Right forelimb (tissue), 1 donor: ENCODE measurements around the gene CABP1.
"Not testable (repeated sequence)": the region's sequence is repeated elsewhere in the genome, so short reads cannot be mapped to it uniquely, and the experiment has no call there.

Source experiments
- DNase-seq: peaks from one replicate; pipeline ENCODE4 v3.0.0-alpha.2; 2018

CABP1 gene

DNA sequence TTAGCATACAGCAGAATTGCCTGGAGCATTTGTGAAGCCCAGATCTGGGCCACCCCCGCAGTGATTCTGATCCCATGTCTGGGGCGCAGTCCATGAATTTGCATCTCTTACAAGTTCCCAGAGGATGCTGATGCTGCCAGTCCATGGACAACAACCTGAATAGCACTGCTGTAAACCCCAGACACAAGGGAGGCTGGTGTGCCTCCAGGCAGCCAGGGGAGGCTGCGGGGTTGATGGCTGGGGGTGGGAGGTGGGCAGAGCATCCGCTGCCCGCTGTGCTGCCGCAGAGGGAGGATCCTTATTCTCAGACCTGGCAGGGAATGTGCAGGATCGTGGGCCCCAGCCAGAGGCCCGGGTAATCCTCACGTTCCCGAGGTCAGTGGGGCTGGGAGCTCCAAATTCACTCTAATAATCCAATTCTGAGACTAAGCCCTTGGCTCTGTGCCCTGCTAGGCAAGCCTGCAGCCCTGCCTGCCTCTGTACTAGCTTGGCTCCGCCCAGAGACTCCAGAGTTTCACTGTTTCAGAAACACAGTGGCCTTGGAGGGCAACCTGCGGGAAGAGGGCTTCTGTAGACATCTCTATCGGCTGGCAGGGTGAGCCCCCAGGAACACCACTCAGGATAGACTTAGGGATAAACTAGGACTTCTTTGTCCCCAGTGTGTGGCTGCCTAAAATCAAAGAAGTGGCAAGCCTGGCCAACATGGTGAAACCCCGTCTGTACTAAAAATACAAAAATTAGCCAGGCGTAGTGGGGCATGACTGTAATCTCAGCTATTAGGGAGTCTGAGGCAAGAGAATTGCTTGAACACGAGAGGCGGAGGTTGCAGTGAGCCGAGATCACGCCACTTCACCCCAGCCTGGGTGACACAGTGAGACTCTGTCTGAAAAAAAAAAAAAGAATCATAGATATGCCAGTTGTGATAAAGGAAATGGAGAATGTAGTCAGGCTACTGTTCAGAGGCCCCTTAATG, 28.7 kb downstream of the CABP1 start:
- DNase-seq, result no peak

DNA sequence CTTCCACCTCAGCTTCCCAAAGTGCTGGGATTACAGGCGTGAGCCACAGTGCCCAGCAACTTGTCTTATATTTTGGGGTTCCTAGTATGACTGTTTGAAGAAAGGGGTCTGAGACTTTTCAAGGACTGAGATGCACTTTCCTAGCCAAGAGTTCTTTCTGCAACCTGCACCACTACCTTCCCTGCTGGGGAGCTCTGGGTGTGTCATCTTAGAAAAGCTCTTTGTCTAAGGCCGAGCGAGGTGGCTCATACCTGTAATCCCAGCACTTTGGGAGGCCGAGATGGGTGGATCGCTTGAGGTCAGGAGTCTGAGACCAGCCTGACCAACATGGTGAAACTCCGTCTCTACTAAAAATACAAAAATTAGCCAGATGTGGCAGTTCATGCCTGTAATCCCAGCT, 29.8 kb downstream of the CABP1 start:
- DNase-seq, result not testable (repeated sequence)

DNA sequence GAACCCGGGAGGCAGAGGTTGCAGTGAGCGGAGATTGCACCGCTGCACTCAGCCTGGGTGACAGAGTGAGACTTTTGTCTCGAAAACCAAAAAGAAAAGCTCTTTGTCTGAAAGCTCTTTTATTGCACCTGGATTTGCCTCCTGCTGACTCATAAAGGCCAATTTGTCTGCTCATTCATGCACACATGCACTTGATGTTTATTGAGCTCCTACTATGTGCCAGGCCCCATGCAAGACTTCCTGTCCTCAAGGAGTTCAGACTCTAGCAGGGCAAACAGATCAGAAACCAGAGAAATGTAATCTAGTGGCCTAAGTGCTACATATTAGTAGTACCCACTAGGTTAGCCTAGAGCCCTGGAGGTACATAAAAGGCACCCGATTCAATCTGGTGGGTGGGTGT, 30.2 kb downstream of the CABP1 start:
- no peak for DNase-seq

DNA sequence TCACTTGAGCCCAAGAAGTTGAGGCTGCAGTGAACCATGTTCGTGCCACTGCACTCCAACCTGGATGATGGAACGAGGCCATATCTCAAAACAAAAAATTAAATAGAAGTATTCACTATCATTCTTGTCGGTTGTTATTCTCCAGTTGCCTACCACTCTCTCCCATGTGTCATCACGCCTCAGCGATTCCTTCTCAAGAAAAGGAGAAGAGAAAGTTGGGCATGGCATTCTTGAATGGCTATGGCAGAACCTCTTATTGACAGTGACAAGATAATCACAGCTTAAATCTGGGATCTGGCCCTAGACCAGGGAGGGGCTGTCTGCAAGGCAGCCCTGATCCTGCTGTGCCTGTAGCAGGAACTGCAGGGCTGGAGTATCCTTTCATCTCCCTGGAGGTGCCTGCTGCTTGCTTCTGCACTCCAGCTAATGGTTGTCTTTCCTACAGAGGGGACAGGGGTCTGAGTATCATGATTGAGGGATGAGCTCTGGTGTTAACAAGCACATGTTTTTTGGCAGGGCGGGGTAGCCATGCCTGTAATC, 33.7 kb downstream of the CABP1 start:
- no peak for DNase-seq

DNA sequence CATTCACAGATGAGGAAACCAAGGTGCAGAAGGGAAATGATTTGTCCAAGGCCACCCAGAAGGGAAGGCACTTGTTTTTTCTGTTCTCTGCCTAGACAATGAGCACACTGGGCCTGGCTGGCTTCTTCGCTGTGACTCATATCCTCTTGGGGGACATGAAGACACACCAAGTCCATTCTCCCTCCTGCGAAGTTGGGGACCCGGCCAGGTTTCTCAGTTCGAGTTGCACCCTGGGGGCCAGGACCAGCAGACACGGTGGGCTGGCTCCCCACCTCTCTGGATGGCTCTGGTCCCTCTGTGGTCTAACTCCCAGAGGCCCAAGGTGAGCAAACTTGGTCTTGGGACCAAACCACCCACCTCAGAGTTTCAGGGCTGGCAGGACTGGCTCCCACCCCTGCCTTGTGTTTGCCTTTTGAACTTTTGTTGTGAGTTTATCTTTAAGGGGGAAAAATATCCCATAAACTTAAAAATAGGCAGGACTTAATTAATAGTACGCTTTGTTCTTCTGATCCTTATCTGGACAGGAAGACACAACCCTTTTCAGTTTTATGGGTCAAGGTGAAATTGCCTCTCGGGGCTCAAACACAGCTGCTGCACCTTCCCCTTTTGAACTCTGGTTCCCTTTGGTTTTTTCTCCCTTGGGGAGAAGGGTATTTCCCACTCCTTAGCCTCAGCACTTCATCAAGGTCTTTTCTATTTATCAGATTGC, 37.5 kb downstream of the CABP1 start:
- DNase-seq, result no peak

DNA sequence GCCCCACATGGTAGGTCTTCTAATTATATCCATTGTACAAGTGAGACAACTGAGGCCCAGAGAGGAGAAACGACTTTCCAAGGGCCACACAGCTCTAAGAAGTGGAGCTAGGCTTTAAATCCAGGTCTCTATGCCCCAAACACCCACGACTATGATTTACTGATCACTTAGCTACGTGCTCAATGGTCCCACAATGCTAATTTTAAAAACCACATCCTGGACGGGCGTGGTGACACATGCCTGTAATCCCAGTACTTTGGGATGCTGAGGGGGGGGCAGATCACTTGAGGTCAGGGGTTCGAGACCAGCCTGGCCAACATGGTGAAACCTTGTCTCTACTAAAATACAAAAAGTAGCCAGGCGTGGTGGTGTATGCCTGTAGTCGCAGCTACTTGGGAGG, 38.1 kb downstream of the CABP1 start:
- no peak for DNase-seq

DNA sequence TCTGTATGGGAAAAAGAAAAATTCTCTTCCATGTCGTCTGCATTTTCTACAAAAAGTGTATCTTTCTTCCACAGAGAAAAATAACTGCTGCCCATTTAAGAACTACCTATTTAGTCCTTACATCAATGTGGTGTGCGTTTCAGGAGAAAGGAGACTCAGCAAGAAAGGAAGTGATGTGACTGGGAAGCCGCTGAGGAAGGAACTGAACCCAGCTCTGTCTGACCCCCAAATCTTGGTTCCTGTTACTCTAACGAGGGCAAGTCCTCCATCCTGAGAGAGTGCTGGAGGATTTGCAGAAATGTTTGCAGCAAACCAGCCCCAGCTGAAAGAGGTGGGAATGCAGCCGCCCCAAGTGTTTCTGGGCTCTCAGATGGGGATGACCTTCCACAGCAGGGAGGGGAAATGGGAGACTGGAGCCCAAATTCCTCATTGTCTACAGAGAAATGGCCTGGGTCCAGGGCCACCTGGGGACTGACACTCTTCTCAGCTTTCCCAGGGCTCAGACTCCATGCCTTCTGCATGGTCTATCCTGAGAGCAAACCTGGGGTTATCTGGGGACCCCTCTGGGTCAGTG, 39.8 kb downstream of the CABP1 start:
- no peak for DNase-seq

DNA sequence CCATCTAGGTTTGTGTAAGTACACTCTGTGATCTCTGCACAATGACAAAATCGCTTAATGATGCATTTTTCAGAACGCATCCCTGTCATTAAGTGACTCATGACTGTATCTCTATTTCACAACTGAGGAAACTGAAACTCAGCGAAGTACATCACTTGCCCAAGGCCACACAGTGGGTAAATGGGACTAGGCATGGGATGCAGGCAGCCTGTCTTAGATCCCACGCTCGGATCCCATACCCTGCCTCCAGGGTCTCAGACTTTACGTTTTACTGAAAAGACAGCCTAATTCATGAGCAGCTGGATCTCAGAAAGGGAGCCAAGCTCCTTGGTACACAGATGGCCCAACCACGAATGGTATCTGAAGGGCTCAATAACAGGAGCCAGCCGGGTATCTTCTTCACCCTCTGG, 44.1 kb downstream of the CABP1 start:
- DNase-seq, result no peak

DNA sequence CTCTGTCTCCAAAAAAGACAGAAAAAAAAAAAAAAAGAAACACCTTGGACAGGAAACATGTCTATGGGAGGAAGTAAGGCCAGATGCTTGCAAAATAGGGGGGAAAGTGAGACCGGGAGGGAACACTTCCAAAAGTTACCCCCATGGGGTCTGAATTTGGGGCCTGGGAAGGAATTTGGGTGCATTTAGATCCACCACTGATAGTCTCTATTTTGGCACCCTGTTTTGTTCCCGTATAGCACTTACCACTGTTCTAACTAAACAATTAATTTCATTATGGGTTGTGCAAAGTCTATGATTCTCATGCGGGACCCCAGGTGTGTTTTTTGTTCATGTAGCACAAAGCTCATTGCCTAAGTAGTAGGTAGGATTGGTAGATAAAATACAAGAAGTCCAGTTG, 45.1 kb downstream of the CABP1 start:
- no peak for DNase-seq

DNA sequence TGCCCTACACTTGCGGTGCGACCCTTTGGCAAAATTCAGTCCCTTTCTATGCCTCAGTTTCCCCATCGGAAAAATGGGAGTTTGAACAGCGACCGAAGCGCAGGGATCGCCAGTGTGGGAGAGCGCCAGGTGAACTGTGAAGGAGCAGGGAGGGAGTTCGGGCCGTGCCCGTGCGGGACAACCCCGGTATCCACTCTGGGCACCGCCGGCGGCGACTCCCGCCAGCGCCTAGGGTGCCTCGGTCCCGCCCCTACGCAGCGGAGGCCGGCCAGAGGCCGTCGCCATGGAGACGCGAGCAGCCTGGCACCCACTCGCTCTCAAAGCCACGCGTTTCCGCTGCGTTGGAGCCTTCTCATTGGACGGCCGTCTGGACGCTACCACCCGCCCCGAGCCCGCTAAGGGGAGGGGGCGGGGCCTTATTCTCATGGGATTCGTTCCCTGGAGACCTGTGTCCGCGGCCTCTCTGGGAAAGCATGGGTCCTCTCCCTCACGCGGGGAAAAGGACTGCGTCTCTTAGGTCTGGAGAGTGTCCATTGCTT, 45.8 kb downstream of the CABP1 start:
- peak; percentile 95 for DNase-seq

DNA sequence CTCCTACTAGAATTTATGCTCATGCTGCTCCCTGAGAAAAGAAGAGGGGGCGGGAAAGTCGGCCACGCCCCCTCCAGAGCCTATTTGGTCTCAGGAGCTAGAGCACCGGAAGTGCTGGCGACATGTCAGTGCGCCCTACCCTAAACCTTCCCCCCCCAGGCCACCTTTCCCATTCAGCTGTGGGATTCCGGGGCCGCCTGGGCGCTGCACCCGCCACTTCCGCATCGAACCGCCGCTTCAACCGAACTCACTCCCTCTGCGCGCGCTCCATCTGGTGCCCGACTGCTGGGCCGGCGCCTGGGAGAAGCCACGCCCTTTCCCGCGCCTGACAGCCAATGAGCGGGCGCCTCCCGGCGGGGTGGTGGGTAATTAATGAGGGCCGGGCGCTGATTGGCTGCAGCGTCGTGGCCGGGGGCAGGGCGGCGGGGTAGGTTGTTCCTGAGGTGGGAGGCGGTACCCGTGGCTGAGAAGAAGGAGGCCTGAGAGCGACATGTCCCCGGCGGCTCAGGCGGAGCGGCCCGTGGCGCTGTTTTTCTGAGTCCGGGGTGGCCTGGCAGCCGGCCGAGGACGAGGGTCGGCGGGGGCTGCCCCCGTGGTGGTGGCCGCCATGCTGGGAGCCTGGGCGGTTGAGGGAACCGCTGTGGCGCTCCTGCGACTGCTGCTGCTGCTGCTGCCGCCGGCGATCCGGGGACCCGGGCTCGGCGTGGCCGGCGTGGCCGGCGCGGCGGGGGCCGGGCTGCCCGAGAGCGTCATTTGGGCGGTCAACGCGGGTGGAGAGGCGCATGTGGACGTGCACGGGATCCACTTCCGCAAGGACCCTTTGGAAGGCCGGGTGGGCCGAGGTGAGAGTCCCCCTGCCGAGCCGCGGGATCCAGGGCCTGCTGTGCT, 46.5 kb downstream of the CABP1 start, which contains the start of gene MLEC:
Gene MLEC (plus strand): TSS at position 460 of the 888 bp plus-strand sequence. CDS start 148 bp downstream, at position 608.
- DNase-seq, result peak; percentile 100

DNA sequence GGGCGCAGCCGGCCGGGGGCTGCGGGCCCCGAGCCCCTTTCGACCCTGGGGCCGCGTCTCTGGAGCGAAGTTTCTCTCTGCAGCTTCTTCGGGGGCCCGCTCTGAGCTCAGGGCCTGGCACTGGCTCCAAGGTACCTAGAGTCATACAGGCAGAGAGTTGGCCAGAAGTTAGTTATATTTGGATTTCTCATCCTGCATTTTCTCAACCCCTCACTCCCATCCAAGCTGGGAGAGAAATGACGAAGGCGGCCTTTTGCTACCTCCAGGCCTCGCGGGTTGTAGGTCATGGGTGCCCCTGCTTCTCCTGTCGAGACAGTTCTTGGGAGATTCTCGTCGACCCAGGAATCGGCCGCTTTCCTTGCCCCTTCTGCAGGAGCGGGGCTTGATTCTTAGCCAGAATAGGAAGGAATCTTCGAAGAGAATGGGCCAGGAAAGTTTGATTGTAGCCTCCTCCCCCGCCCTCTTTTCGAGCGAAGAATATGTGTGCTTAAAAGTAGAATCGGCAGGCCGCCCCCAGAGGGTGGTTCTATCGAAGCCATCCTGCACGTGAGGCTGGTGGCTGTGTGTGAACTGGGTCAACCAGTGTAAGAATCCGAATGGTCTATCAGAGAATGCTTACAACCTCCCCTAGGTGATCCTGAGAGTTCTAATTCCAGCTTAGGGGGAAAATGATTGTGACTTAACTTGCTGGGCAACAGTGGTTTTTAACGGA, 47.3 kb downstream of the CABP1 start:
- no peak for DNase-seq

DNA sequence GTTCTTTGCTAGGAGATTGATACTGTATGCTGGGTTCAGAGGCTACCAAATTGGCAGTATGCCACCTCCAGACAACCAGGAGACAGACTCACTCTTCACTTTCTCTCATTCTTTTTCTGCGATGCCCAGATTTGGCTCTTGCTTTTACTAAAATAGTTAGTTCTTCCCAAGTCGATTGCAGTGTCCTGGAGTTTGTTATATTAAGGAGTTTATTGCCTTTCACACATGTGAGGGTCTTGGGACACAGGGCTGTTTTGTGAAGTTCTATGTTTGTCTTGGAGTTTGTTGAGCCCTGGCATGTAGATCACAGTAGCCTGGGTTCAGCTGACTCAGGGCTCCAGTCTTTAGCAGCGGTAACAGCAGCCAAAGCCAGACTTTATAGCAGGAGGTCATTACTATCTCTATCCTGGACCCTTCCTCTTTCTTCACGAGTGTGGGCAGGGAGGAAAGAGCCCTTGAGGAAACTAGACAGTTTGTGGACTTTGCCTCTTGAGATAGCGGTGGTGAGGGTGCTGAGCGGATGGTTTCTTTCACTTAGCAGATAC, 48.2 kb downstream of the CABP1 start:
- no peak for DNase-seq

DNA sequence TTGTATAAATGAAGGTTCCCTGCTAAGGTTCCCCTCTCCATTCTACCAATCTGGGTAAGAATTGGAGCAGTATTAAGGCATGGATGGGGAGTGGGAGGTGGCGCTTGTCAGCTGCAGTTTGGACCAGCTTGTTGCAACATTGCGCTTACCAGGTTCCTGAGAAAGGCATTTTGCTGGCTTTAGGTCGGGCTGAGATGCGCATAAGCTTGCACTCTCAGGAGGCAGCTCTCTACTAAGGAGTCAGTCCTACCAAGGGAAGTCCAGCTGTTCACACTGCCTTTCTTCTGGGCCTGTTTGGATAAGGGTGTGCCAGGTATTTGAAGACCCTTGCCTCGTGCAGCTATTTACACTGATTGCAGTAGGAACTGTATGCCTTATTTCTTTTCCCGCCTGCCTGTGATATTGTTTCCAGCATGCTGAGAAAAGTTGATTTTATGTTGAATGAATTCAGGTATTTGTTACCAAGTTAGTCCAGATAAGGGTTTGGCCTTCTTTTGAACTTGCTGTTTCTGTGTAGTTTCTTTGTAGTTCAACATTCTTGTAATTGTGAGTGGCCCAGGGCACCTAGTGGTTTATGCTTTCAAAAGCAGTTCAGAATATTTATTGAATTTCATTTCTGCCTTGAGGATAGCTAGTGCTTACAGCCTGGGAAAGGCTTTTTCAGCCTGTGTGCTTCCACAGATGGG, 49.1 kb downstream of the CABP1 start:
- DNase-seq, result no peak

DNA sequence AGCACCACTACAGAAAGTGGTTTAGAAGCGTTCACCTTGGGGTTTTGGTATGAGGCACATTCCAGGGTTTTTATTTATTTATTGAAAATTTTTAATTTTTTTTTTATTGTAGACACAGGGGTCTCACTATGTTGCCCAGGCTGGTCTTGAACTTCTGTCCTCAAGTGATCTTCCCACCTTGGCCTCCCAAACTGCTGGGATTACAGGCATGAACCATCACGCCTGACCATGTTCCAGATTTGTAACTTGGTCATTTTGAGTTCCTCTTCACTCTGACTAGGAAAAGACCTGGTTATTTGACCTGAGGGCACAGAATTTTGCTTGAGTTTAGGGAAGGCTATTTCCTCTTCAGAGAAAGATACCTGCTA, 49.6 kb downstream of the CABP1 start:
- no peak for DNase-seq

DNA sequence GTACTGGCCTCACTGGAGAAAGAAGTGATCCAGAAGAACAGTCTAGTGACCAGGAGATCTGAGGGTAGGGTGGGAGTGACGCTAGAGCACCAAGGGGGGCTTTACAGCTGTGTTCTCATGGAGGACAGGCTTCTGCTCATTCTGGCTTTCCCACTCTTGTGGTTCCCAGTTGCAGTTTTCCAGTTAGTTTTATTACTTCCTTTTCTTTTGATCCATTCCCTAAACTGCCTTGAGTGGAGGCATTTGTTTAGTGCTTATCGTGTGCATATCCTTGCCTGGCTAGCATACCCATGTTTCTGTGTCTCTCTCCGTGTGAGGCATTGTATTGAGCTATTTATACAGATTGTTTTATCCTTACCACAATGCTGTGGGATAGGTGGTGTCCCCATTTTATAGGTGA, 50.6 kb downstream of the CABP1 start:
- DNase-seq, result no peak

DNA sequence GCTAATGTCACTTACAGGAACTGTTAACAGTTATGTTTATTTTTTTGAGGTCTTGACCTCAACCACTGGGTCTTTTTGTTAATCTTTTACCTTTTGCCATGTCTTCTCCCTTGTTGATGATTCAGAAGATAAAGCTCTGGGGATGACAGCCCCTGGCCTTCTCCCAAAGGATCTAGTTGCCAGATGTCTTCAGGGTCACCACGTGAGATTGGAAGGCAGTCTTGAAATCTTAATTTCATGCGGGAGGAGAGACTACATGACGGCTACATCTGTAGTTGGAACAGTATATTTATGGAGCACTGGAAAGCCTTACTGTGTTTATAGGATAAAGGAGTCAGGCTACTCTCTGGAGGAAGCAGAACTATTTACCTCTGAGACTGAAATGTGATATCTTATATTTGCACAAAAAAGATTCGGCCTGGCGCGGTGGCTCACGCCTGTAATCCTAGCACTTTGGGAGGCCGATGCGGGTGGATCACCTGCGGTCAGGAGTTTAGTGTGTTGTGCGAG, 52.2 kb downstream of the CABP1 start:
- no peak for DNase-seq

DNA sequence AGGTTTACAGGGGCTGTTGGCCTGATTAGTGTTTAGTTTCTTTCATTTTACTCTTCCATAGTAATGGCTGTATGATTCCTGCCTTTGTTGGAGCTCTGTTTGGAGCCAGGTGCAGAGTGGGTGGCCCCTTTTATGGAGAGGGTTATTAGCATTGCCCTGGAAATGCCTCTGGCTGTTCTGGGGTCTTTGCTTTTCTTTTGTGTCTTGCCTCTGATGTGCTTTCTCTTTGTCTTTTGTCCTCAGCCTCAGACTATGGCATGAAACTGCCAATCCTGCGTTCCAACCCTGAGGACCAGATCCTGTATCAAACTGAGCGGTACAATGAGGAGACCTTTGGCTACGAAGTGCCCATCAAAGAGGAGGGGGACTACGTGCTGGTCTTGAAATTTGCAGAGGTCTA, 53.4 kb downstream of the CABP1 start:
- DNase-seq, result no peak

DNA sequence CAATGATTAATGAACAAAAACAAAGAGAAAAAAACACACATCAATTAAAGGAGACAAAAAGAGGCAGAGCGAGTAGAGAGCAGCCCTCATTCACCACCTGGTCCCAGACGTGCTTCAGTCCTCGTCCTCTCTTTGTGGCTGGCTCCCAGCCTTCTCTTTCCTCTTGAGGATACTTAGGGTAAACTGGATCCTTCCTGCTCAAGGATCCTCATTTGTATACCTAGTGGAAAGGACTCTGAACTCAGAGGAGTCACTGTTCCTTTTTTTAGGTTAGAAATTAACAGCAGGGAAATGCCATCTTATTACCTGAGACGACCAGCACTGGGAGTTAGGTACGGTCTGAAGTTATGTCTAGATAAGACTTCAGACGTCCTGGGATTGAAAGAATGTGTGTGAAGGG, 56.2 kb downstream of the CABP1 start:
- DNase-seq, result no peak

DNA sequence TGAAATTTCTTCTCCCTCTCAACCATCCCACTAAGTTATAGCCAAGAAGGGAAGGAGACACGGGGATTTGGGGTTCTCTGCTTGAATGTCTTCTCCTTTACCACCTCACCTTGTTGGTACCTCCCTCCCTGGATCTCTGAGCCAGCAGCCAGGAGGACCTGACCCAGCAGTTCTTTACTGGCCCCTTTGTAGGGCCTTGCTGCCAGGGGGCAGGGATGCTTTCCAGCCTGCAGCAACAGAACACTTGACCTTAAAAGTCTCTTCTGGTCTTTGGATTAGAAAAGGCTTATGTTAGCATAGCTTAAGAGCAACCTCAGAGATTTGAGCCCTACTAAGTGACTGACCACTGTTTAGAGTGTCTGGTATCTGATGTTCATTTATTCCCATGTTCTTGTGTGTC, 56.9 kb downstream of the CABP1 start:
- no peak for DNase-seq
